GM21825 (cell line): ENCODE data around the gene SMAP1.

Experiments
- ATAC-seq: cut with Tn5 transposase; IDR thresholded peaks from one replicate; pipeline ENCODE4 v1.9.1; 2021; ENCODE audit warnings: mild to moderate bottlenecking, moderate library complexity; ENCODE audit not compliant: unreplicated experiment

The SMAP1 gene

GRCh38 chr6:70680396-70680795 lies 12.7 kb downstream of the SMAP1 start:
- ATAC-seq: no peak

- no peak for ATAC-seq
Observed at GRCh38 chr6:70684794-70685493, 17.3 kb downstream of the SMAP1 start.

- ATAC-seq: no peak
Observed at GRCh38 chr6:70685494-70686180, 18.0 kb downstream of the SMAP1 start.

- no peak for ATAC-seq
Observed at GRCh38 chr6:70686548-70687133, 19.0 kb downstream of the SMAP1 start.

GRCh38 chr6:70693887-70694286 lies 26.2 kb downstream of the SMAP1 start:
- ATAC-seq: no peak

- no peak for ATAC-seq
Observed at GRCh38 chr6:70694371-70694770, 26.7 kb downstream of the SMAP1 start.

- ATAC-seq: no peak
Observed at GRCh38 chr6:70700922-70701876, 33.5 kb downstream of the SMAP1 start.

GRCh38 chr6:70705772-70706171 lies 38.1 kb downstream of the SMAP1 start:
- no peak for ATAC-seq

GRCh38 chr6:70706491-70707123 lies 38.9 kb downstream of the SMAP1 start:
- ATAC-seq: no peak

GRCh38 chr6:70707893-70708292 lies 40.2 kb downstream of the SMAP1 start:
- no peak for ATAC-seq

- no peak for ATAC-seq
Observed at GRCh38 chr6:70708448-70708847, 40.8 kb downstream of the SMAP1 start.

GRCh38 chr6:70709826-70710225 lies 42.1 kb downstream of the SMAP1 start:
- no peak for ATAC-seq

GRCh38 chr6:70714716-70715257 lies 47.1 kb downstream of the SMAP1 start:
- no peak for ATAC-seq

- no peak for ATAC-seq
Observed at GRCh38 chr6:70717038-70717801, 49.5 kb downstream of the SMAP1 start.

- ATAC-seq: no peak
Observed at GRCh38 chr6:70724524-70724923, 56.8 kb downstream of the SMAP1 start.

GRCh38 chr6:70725817-70726415 lies 58.2 kb downstream of the SMAP1 start:
- no peak for ATAC-seq

- ATAC-seq: no peak
Observed at GRCh38 chr6:70734381-70734780, 66.7 kb downstream of the SMAP1 start.

- ATAC-seq: no peak
Observed at GRCh38 chr6:70734979-70735378, 67.3 kb downstream of the SMAP1 start.

- ATAC-seq: no peak
Observed at GRCh38 chr6:70735513-70735912, 67.8 kb downstream of the SMAP1 start.
